Endothelial cell of umbilical vein (primary cell): ENCODE data around the gene HDAC1. TPM values are rescaled to one million over a fixed set of nuclear protein-coding genes. Genes with fewer than 3 reads are reported as not detected.

Experiments
- BruUV-seq: library from RNA; stranded (reverse); fragments of 400-500 nt; replicated peaks from 2 replicates; lab custom pipeline; 2021; lab: Mats Ljungman, UMichigan
- CTCF ChIA-PET: fragments of 300-600, 350-600 bp; sonication (Branson Sonifier 250); formaldehyde crosslinking; loops from one replicate; lab custom pipeline; 2021; ENCODE audit warnings: antibody characterized with exemption, inconsistent platforms; lab: Charles Lee
- POLR2A ChIA-PET: fragments of 300-600, 350-600 bp; sonication (Branson Sonifier 250); formaldehyde crosslinking; loops from one replicate; lab custom pipeline; 2021; ENCODE audit warnings: antibody characterized with exemption, inconsistent platforms; lab: Charles Lee
- DNase-seq: peaks from one replicate; pipeline ENCODE4 v3.0.0-alpha.2; 2011; ENCODE audit warnings: low read depth, low spot score
- FAIRE-seq: peaks from 2 replicates; lab custom pipeline; 2011; peaks lifted over from hg19 to GRCh38; lab: Jason Lieb, UNC
- H2AFZ ChIP-seq: 2 replicates; pipeline ENCODE4 v1.6.0; 2012; ENCODE audit warnings: low read depth, low read length, control low read depth, inconsistent platforms
- H3K27ac ChIP-seq: 2 replicates; pipeline ENCODE4 v1.5.1; 2011; ENCODE audit warnings: low read depth, mild to moderate bottlenecking, control low read depth, low read length, moderate library complexity; ENCODE audit not compliant: insufficient read depth
- H3K27me3 ChIP-seq, 2 experiments: 2 replicates each; pipeline versions ENCODE4 v1.6.0 to v1.6.1; 2011; ENCODE audit warnings: low read length in 2 of 2, mixed read lengths in 1 of 2; ENCODE audit not compliant: control insufficient read depth in 2 of 2, insufficient read depth in 2 of 2
- H3K36me3 ChIP-seq, 2 experiments: 2 replicates in 1 of 2; 3 replicates in 1 of 2; pipeline ENCODE4 v1.5.1; 2011; ENCODE audit warnings: low read length in 2 of 2, mild to moderate bottlenecking in 1 of 2, moderate library complexity in 1 of 2; ENCODE audit not compliant: control insufficient read depth in 2 of 2, insufficient read depth in 2 of 2; ENCODE audit errors: extremely low read depth in 1 of 2
- H3K4me1 ChIP-seq: 3 replicates; pipeline ENCODE4 v1.5.1; 2011; ENCODE audit warnings: mild to moderate bottlenecking, low read length; ENCODE audit not compliant: control insufficient read depth, insufficient read depth; ENCODE audit errors: extremely low read depth
- H3K4me2 ChIP-seq: 2 replicates; pipeline ENCODE4 v1.6.1; 2011; ENCODE audit warnings: low read length, control low read depth, mixed read lengths; ENCODE audit not compliant: insufficient read depth
- H3K4me3 ChIP-seq, 3 experiments: fragments of 200-600 bp in 1 of 3; sonication (generic), shearing (Covaris generic) in 1 of 3; replicated peaks in 1 of 3; 2 replicates each; pipeline ENCODE4 v1.5.1; 2011 to 2016; ENCODE audit warnings: control low read depth in 3 of 3, low read length in 3 of 3, mild to moderate bottlenecking in 2 of 3, inconsistent platforms in 1 of 3, low read depth in 1 of 3, moderate library complexity in 1 of 3; ENCODE audit not compliant: insufficient read depth in 1 of 3
- H3K79me2 ChIP-seq: 2 replicates; pipeline ENCODE4 v1.6.0; 2012; ENCODE audit warnings: low read length, inconsistent platforms; ENCODE audit not compliant: control insufficient read depth, insufficient read depth
- H3K9ac ChIP-seq: replicated peaks from 2 replicates; pipeline ENCODE3; 2011; ENCODE audit warnings: low read length, control low read depth; ENCODE audit not compliant: insufficient read depth; ENCODE audit errors: extremely low read depth
- H3K9me1 ChIP-seq: replicated peaks from 3 replicates; pipeline ENCODE4 v1.6.0; 2011; ENCODE audit warnings: mild to moderate bottlenecking, low read length; ENCODE audit not compliant: control insufficient read depth, insufficient read depth; ENCODE audit errors: extremely low read depth
- H3K9me3 ChIP-seq: replicated peaks from 2 replicates; pipeline ENCODE4 v1.5.1; 2012; ENCODE audit warnings: low read length, inconsistent platforms; ENCODE audit not compliant: control insufficient read depth, insufficient read depth
- H4K20me1 ChIP-seq: replicated peaks from 2 replicates; pipeline ENCODE3; 2011; ENCODE audit warnings: mild to moderate bottlenecking, low read length; ENCODE audit not compliant: control insufficient read depth, insufficient read depth; ENCODE audit errors: extremely low read depth
- EZH2 ChIP-seq: IDR thresholded peaks from 2 replicates; pipeline ENCODE4 v1.6.1; 2012; ENCODE audit warnings: borderline replicate concordance, low read depth, mild to moderate bottlenecking, moderate library complexity, low read length, inconsistent platforms; ENCODE audit not compliant: severe bottlenecking
- FOS ChIP-seq: IDR thresholded peaks from 2 replicates; pipeline ENCODE4 v1.6.1; 2011; ENCODE audit warnings: mild to moderate bottlenecking, low read length, moderate library complexity, borderline replicate concordance; ENCODE audit not compliant: insufficient read depth
- GATA2 ChIP-seq: IDR thresholded peaks from 2 replicates; pipeline ENCODE4 v1.7.0; 2011; ENCODE audit warnings: low read depth, mild to moderate bottlenecking, moderate library complexity, mixed read lengths, low read length; ENCODE audit not compliant: insufficient read length, insufficient read depth
- JUN ChIP-seq: IDR thresholded peaks from 2 replicates; pipeline ENCODE4 v1.6.1; 2011; ENCODE audit warnings: borderline replicate concordance, low read depth; ENCODE audit not compliant: insufficient read length, insufficient read depth
- MYC ChIP-seq: IDR thresholded peaks from one replicate; pipeline ENCODE4 v1.6.1; 2011; ENCODE audit warnings: mild to moderate bottlenecking, low read depth, low read length
- POLR2A ChIP-seq: IDR thresholded peaks from 2 replicates; pipeline ENCODE4 v1.6.1; 2012; ENCODE audit warnings: low read depth, mild to moderate bottlenecking, control low read depth, low read length
- POLR2AphosphoS5 ChIP-seq: IDR thresholded peaks from 2 replicates; pipeline ENCODE4 v1.6.1; 2012; ENCODE audit warnings: low read depth, mild to moderate bottlenecking, control low read depth, low read length, moderate library complexity; ENCODE audit not compliant: insufficient read depth
- dilution Hi-C: fragments of 300-500 bp; cut with MboI; formaldehyde crosslinking; loops from one replicate; pipeline ENCODE4 v1.15.0; 2019; ENCODE audit warnings: low sequenced_read_pairs; ENCODE audit not compliant: extremely low pct_ligation_motif_present
- intact Hi-C: fragments of 100-400 bp; cut with micrococcal nuclease; formaldehyde crosslinking; loops from one replicate; pipeline ENCODE4 v1.10.0; 2022
- polyA plus RNA-seq, 4 experiments: library from polyadenylated mRNA; depleted of rRNA in 3 of 4; stranded (reverse) in 3 of 4; unstranded in 1 of 4; fragments of >200 nt; gene quantifications; 2 replicates each; pipeline versions ENCODE4 v1.2.1 to v1.2.3, GENCODE V29; 2011 to 2012; ENCODE audit warnings: missing spikeins in 1 of 4
- total RNA-seq: library from RNA; stranded (reverse); gene quantifications from 2 replicates; pipeline ENCODE4 v1.2.3, GENCODE V29; 2021
- TF ChIP-seq, protein P1 (sequence below), 2 donors: IDR thresholded peaks; 1 replicate in 1 of 2; 2 replicates in 1 of 2; pipeline ENCODE4 v1.5.1; 2011; ENCODE audit warnings: low read length in 2 of 2, mild to moderate bottlenecking in 2 of 2, moderate library complexity in 2 of 2, control low read depth in 1 of 2, inconsistent platforms in 1 of 2, low read depth in 1 of 2; ENCODE audit not compliant: insufficient read depth in 1 of 2; ENCODE audit errors: extremely low read depth in 1 of 2
- TF ChIP-seq, protein P2 (sequence below): IDR thresholded peaks from 2 replicates; pipeline ENCODE4 v1.6.1; 2011; ENCODE audit not compliant: insufficient read depth, insufficient read length

Gene HDAC1
- total and polyA plus RNA-seq, 2 donors (not counting 3 experiments of a cell fraction or from before 2014, with no cell fraction given), result 138 to 141 TPM

DNA sequence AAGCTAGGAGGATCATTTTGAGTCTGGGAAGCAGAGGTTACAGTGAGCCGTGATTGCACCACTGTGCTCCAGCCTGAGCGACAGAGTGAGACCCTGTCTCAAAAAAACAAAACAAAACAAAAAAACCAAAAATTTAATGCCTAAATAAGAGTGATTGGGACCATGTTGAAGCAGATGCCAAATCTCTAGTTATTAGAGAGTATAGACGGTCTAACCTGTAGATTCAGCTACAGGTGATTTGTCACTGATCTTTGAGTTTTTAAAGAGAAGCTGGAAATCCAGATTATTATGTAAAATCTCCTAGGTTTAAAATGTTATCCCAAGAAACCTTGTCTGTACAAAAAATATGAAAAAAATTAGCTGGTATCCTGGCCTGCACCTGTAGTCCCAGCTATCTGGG lies 11.5 kb downstream of the HDAC1 start:
- Histone ChIP-seq H3K27me3 (no peaks in the 10 kb centered on the region), H3K79me2 (peaks cover 8% of the 10 kb centered on the region), H3K4me1 (no peaks in the 10 kb centered on the region), H3K9ac (no peak overlapping the region), H3K4me3 (no peak overlapping the region), H3K9me1 (no peaks in the 10 kb centered on the region), H3K9me3 (no peaks in the 10 kb centered on the region), H4K20me1 (no peaks in the 10 kb centered on the region), H3K27ac (no peak overlapping the region), H2AFZ (no peak overlapping the region), H3K4me2 (no peak overlapping the region), H3K36me3 (peaks cover 10 to 11% of the 10 kb centered on the region in 2 experiments)
- POLR2A ChIA-PET, result no interaction called here
- no TSS peak for BruUV-seq
- TF ChIP-seq POLR2A, result no peak
- TF ChIP-seq, protein P1, sequence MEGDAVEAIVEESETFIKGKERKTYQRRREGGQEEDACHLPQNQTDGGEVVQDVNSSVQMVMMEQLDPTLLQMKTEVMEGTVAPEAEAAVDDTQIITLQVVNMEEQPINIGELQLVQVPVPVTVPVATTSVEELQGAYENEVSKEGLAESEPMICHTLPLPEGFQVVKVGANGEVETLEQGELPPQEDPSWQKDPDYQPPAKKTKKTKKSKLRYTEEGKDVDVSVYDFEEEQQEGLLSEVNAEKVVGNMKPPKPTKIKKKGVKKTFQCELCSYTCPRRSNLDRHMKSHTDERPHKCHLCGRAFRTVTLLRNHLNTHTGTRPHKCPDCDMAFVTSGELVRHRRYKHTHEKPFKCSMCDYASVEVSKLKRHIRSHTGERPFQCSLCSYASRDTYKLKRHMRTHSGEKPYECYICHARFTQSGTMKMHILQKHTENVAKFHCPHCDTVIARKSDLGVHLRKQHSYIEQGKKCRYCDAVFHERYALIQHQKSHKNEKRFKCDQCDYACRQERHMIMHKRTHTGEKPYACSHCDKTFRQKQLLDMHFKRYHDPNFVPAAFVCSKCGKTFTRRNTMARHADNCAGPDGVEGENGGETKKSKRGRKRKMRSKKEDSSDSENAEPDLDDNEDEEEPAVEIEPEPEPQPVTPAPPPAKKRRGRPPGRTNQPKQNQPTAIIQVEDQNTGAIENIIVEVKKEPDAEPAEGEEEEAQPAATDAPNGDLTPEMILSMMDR (IDR thresholded peaks at IDR 0.05; ENCODE audit: extremely low read depth in 1 of 2, insufficient read depth in 1 of 2, low read depth in 1 of 2, low read length in 2 of 2), result no peak
- DNase-seq (no peak), FAIRE-seq (no peak)
- dilution Hi-C loops (no loop called here), intact Hi-C loops (no loop called here)
- CTCF ChIA-PET, result interaction anchor here (1.0 to 1.6 kb wide), 3 partner anchors 11 to 55 kb away, joined by 3 to 5 read pairs (median 4); partner anchors contain the start of gene HDAC1

- DNase-seq (no peak), FAIRE-seq (no peak)
- Histone ChIP-seq H3K4me3 (no peak overlapping the region), H3K27ac (no peak overlapping the region), H3K9me3 (no peaks in the 10 kb centered on the region), H3K27me3 (no peaks in the 10 kb centered on the region), H3K9ac (no peak overlapping the region), H4K20me1 (no peaks in the 10 kb centered on the region), H3K4me1 (no peaks in the 10 kb centered on the region), H3K4me2 (no peak overlapping the region), H3K36me3 (peaks cover 10 to 11% of the 10 kb centered on the region in 2 experiments), H2AFZ (no peak overlapping the region), H3K9me1 (no peaks in the 10 kb centered on the region), H3K79me2 (peaks cover 7% of the 10 kb centered on the region)
- TF ChIP-seq GATA2, result no peak
- no peak for TF ChIP-seq POLR2A
- TF ChIP-seq POLR2AphosphoS5, result no peak
- TF ChIP-seq, protein P1 (IDR thresholded peaks at IDR 0.05; ENCODE audit: extremely low read depth in 1 of 2, insufficient read depth in 1 of 2, low read depth in 1 of 2, low read length in 2 of 2), result no peak
- TF ChIP-seq, protein P2, sequence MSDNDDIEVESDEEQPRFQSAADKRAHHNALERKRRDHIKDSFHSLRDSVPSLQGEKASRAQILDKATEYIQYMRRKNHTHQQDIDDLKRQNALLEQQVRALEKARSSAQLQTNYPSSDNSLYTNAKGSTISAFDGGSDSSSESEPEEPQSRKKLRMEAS, result no peak
- TF ChIP-seq JUN, result no peak
- TF ChIP-seq FOS, result no peak
- no peak for TF ChIP-seq EZH2
- TF ChIP-seq MYC, result no peak
- dilution Hi-C loops (no loop called here), intact Hi-C loops (no loop called here)
- CTCF ChIA-PET, result interaction anchor here (0.9 to 1.6 kb wide), 4 partner anchors 12 to 88 kb away, joined by 3 to 5 read pairs (median 4); partner anchors contain the start of gene HDAC1
- no TSS peak for BruUV-seq
- POLR2A ChIA-PET, result no interaction called here
These were observed 12.2 kb downstream of the HDAC1 start for GRCh38 chr1:32303997-32304622.
